GM13977 (cell line): ENCODE results near the gene FNBP1L.

ENCODE experiments used
- DNase-seq: peaks from one replicate; pipeline ENCODE4 v3.0.0; 2012; ENCODE audit warnings: low spot score
- in situ Hi-C: fragments of 300-500 bp; cut with MboI; formaldehyde crosslinking; loops from one replicate; pipeline ENCODE4 v1.12.0; 2022; ENCODE audit warnings: low sequenced_read_pairs, low pct_unique_long_range_greater_than_20kb, mixed read lengths, inconsistent platforms; ENCODE audit not compliant: unreplicated experiment
- TF ChIP-seq, protein P1 (sequence below): IDR thresholded peaks from 2 replicates; pipeline ENCODE4 v1.5.1; 2012; ENCODE audit warnings: mild to moderate bottlenecking, control low read depth; ENCODE audit not compliant: insufficient read depth; ENCODE audit errors: extremely low read depth, missing control alignments

Gene FNBP1L

DNA sequence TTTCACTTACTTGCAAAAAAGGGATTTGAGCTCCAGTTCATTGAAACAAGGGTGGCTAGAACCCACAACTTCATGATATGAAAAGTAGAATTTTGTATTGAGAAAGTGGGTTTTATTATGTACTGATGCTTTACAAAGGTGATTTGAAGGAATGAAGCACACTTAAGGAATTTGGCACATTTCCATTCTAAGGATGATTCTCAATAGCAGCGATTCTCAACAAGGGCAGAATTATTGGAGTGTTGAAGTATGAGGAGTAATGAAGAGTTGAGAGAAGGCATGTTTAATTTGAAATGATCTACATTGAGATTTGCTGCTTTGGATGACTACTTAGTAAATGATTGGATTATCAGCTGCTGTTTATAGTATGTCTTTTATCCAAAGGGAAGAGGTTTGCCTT is 54.7 kb downstream of the FNBP1L start:
- in situ Hi-C loops, result no loop called here
- TF ChIP-seq, protein P1, sequence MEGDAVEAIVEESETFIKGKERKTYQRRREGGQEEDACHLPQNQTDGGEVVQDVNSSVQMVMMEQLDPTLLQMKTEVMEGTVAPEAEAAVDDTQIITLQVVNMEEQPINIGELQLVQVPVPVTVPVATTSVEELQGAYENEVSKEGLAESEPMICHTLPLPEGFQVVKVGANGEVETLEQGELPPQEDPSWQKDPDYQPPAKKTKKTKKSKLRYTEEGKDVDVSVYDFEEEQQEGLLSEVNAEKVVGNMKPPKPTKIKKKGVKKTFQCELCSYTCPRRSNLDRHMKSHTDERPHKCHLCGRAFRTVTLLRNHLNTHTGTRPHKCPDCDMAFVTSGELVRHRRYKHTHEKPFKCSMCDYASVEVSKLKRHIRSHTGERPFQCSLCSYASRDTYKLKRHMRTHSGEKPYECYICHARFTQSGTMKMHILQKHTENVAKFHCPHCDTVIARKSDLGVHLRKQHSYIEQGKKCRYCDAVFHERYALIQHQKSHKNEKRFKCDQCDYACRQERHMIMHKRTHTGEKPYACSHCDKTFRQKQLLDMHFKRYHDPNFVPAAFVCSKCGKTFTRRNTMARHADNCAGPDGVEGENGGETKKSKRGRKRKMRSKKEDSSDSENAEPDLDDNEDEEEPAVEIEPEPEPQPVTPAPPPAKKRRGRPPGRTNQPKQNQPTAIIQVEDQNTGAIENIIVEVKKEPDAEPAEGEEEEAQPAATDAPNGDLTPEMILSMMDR, result no peak
- DNase-seq, result no peak

DNA sequence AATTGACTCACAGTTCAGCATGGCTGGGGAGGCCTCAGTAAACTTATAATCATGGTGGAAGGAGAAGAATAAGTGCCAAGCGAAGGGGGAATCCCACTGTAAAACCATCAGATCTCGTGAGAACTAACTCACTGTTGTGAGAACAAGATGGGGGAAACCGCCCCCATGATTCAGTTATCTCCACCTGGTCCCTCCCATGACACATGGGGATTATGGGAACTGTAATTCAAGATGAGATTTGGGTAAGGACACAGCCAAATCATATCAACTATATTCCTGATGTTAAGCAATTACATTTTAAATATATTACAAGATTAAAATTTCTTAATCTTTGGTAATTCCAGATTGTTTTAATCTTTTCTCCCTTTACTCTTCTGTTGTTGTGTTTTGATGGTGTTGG is 55.2 kb downstream of the FNBP1L start:
- in situ Hi-C loops, result no loop called here
- TF ChIP-seq, protein P1, result no peak
- no peak for DNase-seq

DNA sequence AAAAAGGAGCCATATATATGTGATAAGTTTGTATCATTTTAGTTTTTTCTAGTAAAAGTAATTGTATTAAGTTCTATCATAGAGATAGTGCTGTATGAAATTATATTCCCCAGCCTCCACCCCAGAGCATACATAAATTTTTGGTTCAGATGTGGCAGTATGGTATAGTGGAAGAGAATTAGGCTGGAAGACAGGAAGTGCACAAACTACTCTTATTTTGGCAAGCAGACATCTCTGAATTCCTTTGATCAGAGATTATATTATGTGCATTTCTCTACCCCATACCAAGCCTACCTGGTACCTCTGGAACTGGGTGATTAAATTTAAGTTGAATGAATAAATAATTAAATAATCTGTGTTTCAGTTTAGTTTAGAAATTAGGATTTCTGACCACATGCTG is 55.9 kb downstream of the FNBP1L start:
- TF ChIP-seq, protein P1, result no peak
- in situ Hi-C loops, result no loop called here
- DNase-seq, result no peak

DNA sequence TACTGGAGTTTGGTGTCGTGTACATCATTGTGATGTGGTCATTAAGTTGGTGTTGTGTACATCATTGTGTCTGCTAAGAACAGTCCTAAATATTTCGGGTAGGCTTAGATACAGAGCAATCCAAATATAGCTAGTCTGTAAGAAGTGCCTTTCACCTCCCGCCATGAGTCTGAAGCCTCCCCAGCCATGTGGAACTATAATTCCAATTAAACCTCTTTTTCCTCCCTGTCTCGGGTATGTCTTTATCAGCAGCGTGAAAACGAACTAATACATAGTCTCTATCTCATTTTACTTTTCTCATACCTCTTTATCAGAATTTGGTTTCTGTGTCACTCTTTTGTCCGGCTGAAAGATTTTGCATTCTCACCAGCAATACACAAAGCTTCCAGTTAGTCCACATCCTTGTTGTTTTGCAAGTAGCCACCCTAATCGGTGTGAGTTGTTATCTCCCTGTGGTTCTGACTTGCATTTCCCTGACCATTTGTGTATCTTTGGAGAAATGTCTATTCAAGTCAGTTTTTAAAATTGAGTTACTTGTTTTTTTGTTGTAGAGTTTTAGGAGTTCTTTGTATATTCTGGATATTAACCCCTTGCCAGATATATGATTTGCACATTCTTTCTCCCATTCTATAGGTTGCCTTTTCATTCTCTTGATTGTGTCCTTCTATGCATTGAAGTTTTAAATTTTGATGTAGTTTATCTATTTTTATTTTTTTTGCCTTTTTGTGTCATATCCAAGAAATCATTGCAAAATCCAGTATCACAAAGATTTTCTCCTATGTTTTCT is 56.5 kb downstream of the FNBP1L start:
- in situ Hi-C loops, result no loop called here
- no peak for DNase-seq
- TF ChIP-seq, protein P1, result no peak

DNA sequence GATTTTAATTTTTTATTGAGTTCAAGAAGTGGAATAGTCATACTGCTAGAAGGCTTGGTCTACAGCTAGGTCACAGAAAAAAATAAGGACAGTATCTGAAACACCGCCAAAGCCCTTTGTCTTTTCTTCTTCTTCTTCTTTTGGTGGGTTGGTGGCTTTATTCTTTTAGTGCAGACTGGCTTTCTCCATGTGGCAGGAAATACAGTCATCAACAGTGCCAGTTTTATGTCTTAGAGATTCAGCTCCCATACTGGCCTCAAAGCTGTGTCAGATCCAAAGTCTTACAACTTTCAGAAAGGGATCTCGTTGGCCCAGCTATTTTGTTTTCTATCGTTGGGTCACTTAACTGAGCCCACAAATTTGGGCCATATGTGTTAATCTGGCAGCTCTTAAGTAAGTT is 58.2 kb downstream of the FNBP1L start:
- no peak for DNase-seq
- TF ChIP-seq, protein P1, result no peak
- in situ Hi-C loops, result no loop called here

DNA sequence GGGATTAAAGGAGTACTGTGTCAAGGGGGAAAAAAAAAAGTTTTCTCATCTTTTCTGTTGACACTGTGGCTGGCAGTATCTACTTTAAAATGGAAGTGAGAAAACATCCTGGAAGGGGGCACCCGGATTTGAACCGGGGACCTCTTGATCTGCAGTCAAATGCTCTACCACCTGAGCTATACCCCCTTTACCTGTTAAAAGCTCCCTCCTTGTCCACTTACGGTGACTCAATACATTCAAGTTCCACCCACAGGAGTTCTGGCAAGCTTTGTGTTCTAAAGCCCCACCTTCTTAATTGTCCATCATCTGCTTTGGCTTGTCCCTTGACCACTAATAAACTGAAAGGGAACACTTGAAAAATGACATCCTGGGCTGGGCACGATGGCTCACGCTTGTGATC is 68.2 kb downstream of the FNBP1L start:
- TF ChIP-seq, protein P1, result no peak
- in situ Hi-C loops, result no loop called here
- no peak for DNase-seq
